Ishikawa (cell line): ENCODE data around the gene MTA1.

Experiments used
- CREB1 ChIP-seq: IDR thresholded peaks from 2 replicates; pipeline ENCODE4 v1.6.1; 2012; ENCODE audit warnings: low read depth
- EGR1 ChIP-seq: IDR thresholded peaks from 2 replicates; pipeline ENCODE4 v1.6.1; 2012
- TEAD4 ChIP-seq: IDR thresholded peaks from 2 replicates; pipeline ENCODE4 v1.6.1; 2012
- TF ChIP-seq, protein P1 (sequence below): IDR thresholded peaks from 2 replicates; pipeline ENCODE4 v1.6.1; 2012
- TF ChIP-seq, protein P2 (sequence below): IDR thresholded peaks from 2 replicates; pipeline ENCODE4 v1.6.1; 2012
- TF ChIP-seq, protein P3 (sequence below): IDR thresholded peaks from 2 replicates; pipeline ENCODE4 v1.6.1; 2012; ENCODE audit warnings: low read depth, mild to moderate bottlenecking

DNA sequence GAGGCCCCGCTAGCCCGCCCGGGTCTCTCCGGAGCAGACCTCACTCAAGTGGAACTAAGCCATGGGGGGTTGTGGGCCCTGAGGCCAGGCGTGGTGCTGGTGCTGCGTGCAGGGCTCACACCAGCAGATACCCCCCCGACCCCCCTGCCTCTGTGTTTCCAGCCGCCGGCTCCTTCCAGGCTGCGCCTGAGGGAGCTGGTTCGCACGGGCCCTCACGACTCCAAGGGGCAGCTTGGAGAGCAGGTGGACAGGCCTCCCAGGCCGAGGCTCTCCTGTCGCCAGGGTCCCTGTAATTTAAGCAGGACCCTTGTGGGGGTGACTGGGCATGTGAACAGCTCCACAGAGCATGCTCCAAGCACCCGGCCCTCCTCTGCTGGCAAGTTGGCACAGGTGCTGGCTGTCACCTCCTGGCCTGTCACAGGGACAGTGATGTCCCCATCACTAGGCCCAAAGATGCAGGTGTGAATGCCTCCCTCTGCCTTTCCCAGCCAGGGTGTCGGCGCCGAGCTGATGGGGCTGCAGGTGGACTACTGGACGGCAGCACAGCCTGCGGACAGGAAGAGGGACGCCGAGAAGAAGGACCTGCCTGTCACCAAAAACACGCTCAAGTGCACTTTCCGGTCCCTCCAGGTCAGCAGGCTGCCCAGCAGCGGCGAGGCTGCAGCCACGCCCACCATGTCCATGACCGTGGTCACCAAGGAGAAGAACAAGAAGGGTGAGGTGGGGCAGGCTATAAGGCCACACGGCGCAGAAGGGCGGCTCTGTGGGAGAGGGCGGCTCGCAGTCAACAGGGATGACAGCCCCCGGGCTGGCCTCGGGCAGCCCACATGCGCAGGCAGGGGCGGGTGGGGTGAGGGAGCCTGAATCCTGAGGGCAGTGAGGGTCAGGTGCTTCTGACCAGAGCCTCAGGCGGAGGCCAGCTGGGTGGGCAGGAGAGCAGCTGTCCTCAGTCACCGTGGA is 27.2 kb upstream of the MTA1 start:
- no peak for TF ChIP-seq TEAD4
- TF ChIP-seq, protein P1, sequence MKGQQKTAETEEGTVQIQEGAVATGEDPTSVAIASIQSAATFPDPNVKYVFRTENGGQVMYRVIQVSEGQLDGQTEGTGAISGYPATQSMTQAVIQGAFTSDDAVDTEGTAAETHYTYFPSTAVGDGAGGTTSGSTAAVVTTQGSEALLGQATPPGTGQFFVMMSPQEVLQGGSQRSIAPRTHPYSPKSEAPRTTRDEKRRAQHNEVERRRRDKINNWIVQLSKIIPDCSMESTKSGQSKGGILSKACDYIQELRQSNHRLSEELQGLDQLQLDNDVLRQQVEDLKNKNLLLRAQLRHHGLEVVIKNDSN: no peak
- TF ChIP-seq, protein P2, sequence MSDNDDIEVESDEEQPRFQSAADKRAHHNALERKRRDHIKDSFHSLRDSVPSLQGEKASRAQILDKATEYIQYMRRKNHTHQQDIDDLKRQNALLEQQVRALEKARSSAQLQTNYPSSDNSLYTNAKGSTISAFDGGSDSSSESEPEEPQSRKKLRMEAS: no peak
- TF ChIP-seq EGR1: no peak
- TF ChIP-seq CREB1: no peak
- TF ChIP-seq, protein P3, sequence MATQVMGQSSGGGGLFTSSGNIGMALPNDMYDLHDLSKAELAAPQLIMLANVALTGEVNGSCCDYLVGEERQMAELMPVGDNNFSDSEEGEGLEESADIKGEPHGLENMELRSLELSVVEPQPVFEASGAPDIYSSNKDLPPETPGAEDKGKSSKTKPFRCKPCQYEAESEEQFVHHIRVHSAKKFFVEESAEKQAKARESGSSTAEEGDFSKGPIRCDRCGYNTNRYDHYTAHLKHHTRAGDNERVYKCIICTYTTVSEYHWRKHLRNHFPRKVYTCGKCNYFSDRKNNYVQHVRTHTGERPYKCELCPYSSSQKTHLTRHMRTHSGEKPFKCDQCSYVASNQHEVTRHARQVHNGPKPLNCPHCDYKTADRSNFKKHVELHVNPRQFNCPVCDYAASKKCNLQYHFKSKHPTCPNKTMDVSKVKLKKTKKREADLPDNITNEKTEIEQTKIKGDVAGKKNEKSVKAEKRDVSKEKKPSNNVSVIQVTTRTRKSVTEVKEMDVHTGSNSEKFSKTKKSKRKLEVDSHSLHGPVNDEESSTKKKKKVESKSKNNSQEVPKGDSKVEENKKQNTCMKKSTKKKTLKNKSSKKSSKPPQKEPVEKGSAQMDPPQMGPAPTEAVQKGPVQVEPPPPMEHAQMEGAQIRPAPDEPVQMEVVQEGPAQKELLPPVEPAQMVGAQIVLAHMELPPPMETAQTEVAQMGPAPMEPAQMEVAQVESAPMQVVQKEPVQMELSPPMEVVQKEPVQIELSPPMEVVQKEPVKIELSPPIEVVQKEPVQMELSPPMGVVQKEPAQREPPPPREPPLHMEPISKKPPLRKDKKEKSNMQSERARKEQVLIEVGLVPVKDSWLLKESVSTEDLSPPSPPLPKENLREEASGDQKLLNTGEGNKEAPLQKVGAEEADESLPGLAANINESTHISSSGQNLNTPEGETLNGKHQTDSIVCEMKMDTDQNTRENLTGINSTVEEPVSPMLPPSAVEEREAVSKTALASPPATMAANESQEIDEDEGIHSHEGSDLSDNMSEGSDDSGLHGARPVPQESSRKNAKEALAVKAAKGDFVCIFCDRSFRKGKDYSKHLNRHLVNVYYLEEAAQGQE: no peak
